Measurements from ENCODE around the gene CRYBG1.

Gene CRYBG1, protein sequence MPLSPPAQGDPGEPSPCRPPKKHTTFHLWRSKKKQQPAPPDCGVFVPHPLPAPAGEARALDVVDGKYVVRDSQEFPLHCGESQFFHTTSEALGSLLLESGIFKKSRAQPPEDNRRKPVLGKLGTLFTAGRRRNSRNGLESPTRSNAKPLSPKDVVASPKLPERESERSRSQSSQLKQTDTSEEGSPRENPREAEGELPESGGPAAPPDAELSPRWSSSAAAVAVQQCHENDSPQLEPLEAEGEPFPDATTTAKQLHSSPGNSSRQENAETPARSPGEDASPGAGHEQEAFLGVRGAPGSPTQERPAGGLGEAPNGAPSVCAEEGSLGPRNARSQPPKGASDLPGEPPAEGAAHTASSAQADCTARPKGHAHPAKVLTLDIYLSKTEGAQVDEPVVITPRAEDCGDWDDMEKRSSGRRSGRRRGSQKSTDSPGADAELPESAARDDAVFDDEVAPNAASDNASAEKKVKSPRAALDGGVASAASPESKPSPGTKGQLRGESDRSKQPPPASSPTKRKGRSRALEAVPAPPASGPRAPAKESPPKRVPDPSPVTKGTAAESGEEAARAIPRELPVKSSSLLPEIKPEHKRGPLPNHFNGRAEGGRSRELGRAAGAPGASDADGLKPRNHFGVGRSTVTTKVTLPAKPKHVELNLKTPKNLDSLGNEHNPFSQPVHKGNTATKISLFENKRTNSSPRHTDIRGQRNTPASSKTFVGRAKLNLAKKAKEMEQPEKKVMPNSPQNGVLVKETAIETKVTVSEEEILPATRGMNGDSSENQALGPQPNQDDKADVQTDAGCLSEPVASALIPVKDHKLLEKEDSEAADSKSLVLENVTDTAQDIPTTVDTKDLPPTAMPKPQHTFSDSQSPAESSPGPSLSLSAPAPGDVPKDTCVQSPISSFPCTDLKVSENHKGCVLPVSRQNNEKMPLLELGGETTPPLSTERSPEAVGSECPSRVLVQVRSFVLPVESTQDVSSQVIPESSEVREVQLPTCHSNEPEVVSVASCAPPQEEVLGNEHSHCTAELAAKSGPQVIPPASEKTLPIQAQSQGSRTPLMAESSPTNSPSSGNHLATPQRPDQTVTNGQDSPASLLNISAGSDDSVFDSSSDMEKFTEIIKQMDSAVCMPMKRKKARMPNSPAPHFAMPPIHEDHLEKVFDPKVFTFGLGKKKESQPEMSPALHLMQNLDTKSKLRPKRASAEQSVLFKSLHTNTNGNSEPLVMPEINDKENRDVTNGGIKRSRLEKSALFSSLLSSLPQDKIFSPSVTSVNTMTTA (N-terminal part only)

DNA sequence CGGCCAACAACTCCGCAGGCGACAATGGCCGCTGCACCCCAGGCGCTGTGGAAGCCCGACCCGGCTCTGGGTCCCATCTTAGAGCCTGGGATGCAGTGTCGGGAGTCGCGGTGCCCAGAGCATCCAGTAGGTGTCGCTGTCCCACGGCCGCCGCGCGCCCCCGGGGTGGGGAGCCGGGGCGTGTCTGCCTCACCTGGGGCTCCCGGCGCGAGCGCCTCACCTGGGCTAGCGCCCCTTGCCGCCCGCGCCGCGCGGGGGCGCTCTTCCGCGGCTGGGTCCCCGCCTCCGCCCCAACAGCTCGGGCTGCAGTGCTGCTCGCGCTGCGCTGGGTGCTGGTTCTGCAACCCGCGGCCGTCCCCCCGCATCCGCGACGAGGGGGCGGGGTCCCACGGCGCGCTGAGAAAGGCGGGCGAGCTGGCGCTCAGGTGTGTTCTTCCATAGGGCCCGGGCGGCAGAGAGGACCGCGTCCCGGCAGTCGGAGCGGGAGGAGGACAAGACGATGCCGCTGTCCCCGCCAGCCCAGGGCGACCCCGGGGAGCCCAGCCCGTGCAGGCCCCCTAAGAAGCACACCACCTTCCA, at the start of gene CRYBG1:
Gene CRYBG1 (plus strand): TSS at position 308 of the 579 bp plus-strand sequence. CDS start 192 bp downstream, at position 500.
- ATAC-seq: peak; percentile 75 to 84

DNA sequence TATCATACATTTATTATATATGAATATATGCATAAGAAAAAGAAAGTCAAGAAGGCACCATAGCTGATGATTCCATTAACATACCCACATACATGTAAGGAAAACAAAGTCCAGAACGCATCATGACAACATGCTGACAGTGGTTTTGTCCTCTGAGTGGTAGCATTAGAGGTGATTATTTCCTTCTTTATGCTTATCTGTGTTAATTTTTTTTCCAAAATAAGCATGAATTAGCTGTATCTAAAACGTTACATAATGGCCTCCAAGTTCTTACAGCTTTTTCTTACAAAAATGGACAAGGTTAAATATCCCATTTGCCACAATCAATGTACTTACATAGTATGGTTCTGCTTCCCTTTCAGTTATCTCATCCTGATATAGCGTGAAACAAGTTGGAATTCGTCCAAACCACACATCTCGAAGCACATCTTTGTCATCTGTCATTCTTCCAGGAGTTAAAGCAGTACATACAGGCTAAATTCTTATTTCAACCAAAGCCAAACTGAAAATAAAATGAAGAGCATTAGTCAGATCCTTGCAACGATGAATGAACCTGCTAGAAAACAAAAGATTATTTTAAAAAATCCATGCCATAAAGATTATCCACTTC, 44.6 kb upstream of the CRYBG1 start:
- ATAC-seq: peak; percentile 46 to 64

DNA sequence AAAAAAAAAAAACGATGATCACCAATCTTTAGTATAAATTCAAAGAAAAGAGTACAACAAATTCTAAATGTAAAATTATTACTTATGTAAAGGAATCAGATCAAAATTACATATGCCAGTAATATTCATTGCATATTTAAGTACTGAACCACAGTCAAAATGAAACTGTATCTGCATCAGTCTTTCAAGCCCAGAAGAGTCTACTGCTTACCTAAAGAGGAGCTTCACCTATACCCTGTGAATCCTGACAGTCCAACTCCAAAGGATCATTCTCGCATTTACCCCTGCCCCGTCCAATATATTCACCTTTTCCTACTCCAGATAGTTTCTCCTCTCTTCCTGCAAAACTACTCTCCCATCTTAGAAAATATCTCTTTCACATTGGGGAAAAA, 44.1 kb upstream of the CRYBG1 start:
- ATAC-seq: peak; percentile 77 to 83

- ATAC-seq: no peak
Measured at GRCh38 chr6:106318061-106318460, 42.5 kb upstream of the CRYBG1 start.

GRCh38 chr6:106318851-106319250, 41.7 kb upstream of the CRYBG1 start:
- ATAC-seq: no peak

DNA sequence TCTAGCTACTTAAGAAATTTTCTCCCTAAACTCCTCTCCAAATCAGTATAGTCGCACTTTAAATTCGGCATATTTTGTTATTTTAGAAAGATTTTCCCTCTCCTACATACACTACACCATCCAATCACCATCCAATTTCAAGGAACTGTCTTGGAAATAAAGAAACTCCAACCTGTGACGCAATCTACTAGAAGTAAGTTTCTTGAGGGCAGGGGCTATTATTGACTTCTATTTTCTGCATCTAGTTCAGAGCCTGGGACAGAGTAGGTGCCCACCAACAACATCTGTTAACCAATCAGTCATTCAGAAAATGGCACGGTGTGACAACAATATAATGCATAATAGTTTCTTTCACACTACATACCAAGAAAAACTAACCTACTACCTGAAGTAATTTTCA, 38.6 kb upstream of the CRYBG1 start:
- ATAC-seq: no peak

DNA sequence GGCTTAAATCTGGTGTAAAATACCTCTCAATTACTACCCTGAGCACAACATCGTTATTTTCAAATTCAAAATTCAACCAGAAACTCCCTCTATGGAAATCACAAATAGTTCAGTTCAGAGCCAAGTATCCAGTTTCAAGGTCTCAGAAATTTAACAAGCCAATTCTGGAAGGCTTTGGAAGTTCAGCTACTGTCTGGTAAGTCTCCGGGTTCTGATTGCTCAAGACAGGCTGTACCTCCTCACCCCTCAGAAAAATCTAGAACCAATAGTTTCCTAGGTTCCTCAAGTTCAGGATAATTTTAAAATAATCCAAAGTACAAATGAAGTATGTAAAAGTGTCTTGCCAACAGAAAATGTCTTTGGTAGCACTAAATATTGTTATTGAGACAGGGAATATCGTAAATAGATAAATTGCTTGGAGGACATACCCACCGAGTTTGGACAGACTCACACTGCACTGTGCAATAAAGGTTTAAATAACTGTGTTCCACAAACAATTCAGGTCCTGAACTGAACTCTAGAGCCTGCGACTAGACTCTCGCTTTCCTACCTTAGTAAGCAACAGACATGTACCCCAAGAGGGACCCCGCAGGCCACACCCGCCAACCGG, 35.7 kb upstream of the CRYBG1 start:
- no peak for ATAC-seq

- ATAC-seq: peak; percentile 95 to 96
Measured at GRCh38 chr6:106325336-106326178, 35.0 kb upstream of the CRYBG1 start, which contains the start of gene ATG5. TSS of gene ATG5 (minus strand) at chr6:106325760. CDS start at chr6:106316208, 9,552 bp downstream.

- peak; percentile 52 to 62 for ATAC-seq
Measured at GRCh38 chr6:106334646-106335448, 25.7 kb upstream of the CRYBG1 start.

GRCh38 chr6:106339334-106340029, 21.0 kb upstream of the CRYBG1 start:
- ATAC-seq: peak; percentile 86 to 97

DNA sequence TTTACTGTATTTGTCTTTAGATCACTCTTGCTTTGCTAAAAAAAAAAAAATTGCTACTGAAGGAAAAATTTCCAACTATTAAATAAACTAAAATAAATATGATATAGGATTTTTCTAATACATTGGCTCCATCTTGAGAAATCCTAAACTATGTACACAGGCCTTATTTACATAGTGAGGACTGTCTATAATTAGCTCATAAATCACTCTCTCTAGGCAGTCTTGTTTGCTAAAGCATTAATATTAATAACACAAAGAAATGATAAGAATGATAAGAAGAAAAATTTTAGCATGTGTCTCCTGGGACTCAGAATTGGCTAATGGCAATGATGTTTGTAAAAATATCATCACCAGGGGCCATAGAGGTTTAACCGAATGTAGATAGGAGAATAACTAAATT, 13.3 kb upstream of the CRYBG1 start:
- ATAC-seq: no peak

DNA sequence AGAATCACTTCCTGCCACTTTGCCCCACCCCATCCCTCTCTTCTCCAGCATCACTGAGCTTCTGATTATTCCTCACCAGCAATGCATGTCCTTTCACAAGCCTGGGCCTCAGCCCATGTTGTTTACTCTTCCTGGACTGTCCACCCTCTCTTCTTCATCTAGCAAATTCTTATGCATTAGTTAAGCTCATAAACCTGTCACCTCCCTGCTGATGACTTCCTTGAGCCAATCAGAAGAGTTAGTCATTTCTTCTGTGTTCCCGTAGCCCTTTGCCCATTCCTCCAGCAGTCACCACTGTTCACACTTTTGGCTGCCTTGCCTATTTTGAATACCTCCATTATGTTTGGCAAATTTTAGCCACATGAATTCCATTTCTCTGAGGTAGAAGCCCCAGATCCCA, 4.1 kb upstream of the CRYBG1 start:
- no peak for ATAC-seq

- no peak for ATAC-seq
Measured at GRCh38 chr6:106359959-106360409, 533 bp upstream of the CRYBG1 start.

- peak; percentile 14 to 30 for ATAC-seq
Measured at GRCh38 chr6:106360989-106361430, 493 bp downstream of the CRYBG1 start.

DNA sequence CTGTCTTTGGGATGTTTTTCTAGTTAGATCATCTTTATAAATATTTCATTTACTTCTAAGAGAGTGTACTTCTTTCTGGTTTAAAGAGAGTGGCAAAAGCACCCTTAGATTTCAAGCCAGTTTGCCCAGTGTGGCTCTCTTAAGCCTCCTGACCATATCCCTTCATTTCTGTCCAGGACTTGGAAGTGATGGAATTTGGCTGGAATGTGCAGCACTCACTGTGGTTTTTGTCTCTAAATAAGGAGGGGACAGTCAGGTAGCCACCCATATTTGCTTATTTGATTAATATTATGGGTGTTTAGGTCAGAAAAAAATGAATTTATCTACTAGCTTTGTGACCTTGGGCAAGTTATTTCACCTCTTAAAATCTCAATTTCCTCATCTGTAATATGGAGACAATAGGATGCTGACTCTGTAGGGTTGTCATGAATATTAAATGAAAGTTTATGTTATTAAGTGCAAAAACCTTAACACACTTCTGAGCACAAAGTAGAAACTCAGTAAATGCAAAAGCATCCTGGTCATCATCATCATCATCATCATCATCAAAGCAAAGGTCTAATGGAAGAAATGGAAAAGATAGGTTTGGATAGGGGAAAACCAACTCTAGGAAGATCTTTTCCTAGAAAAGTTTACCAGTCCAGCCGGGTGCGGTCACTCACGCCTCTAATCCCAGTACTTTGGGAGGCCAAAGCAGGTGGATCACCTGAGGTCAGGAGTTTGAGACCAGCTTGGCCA, 3.1 kb downstream of the CRYBG1 start:
- no peak for ATAC-seq

- no peak for ATAC-seq
Measured at GRCh38 chr6:106369739-106370138, 9.2 kb downstream of the CRYBG1 start.

DNA sequence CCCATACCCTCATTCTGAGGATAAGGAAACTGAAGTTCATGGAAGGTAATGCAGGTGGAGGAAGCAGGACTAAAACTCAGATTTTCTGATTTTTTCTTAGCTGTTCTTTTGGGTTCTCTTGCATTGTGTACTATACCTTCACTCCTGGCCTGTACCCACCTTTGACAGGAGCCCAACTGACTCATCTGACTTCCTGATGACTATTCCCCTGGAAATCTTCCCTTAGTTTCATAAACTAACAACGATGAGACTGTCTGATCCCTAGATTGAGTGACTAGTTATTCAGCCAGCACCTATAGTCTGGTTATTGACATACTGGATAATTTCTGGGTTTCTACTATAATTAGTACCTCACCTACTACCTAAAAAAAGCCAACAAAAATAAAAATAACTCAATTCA, 10.1 kb downstream of the CRYBG1 start:
- ATAC-seq: no peak
